Mesenchymal stem cell (in vitro differentiated cells and primary cell): Measurements from ENCODE around the gene MAD2L2.
A peak's percentile ranks its signal among the peaks of the same experiment; 100 is the strongest.

ENCODE experiments used
- DNase-seq: peaks from one replicate; pipeline ENCODE4 v3.0.0-alpha.2; 2013
- H2AFZ ChIP-seq: one replicate; pipeline ENCODE4 v1.6.1; 2013; ENCODE audit warnings: low read depth, mild to moderate bottlenecking, control low read depth, inconsistent platforms, low read length, moderate library complexity
- H2AK5ac ChIP-seq: 2 replicates; pipeline ENCODE4 v1.6.1; 2013; ENCODE audit warnings: low read length, moderate library complexity, mild to moderate bottlenecking, inconsistent platforms; ENCODE audit not compliant: severe bottlenecking
- H2BK120ac ChIP-seq: one replicate; pipeline ENCODE4 v1.6.1; 2013; ENCODE audit warnings: low read depth, mild to moderate bottlenecking, inconsistent platforms, low read length, moderate library complexity
- H2BK12ac ChIP-seq, 2 experiments: one replicate each; pipeline ENCODE4 v1.6.1; 2013; ENCODE audit warnings: inconsistent platforms in 2 of 2, low read length in 2 of 2, mild to moderate bottlenecking in 2 of 2, moderate library complexity in 2 of 2, control low read depth in 1 of 2
- H2BK15ac ChIP-seq: one replicate; pipeline ENCODE4 v1.6.1; 2013; ENCODE audit warnings: mild to moderate bottlenecking, low read depth, inconsistent platforms; ENCODE audit not compliant: poor library complexity, severe bottlenecking
- H2BK5ac ChIP-seq: 2 replicates; pipeline ENCODE4 v1.6.1; 2013; ENCODE audit warnings: low read depth, mild to moderate bottlenecking, low read length, control low read depth, inconsistent platforms; ENCODE audit not compliant: poor library complexity, severe bottlenecking
- H3K14ac ChIP-seq, 2 experiments: one replicate each; pipeline ENCODE4 v1.6.1; 2013; ENCODE audit warnings: inconsistent platforms in 2 of 2, low read length in 2 of 2, control low read depth in 1 of 2, mild to moderate bottlenecking in 1 of 2, moderate library complexity in 1 of 2
- H3K18ac ChIP-seq, 2 experiments: one replicate each; pipeline ENCODE4 v1.6.1; 2013; ENCODE audit warnings: inconsistent platforms in 2 of 2, low read length in 2 of 2, control low read depth in 1 of 2, low read depth in 1 of 2, mild to moderate bottlenecking in 1 of 2
- H3K23ac ChIP-seq, 2 experiments: one replicate each; pipeline ENCODE4 v1.6.1; 2013; ENCODE audit warnings: inconsistent platforms in 2 of 2, low read length in 2 of 2, mild to moderate bottlenecking in 2 of 2, moderate library complexity in 2 of 2, control low read depth in 1 of 2
- H3K27ac ChIP-seq: 2 replicates; pipeline ENCODE4 v1.5.1; 2013; ENCODE audit warnings: mild to moderate bottlenecking, moderate library complexity, low read length, control low read depth, inconsistent platforms; ENCODE audit not compliant: poor library complexity, severe bottlenecking
- H3K27me3 ChIP-seq, 2 experiments: 2 replicates each; pipeline versions ENCODE4 v1.6.1 to v1.7.0; 2013; ENCODE audit warnings: low read length in 2 of 2, mild to moderate bottlenecking in 2 of 2, moderate library complexity in 2 of 2, control low read depth in 1 of 2, inconsistent platforms in 1 of 2; ENCODE audit not compliant: control insufficient read depth in 1 of 2, insufficient read depth in 1 of 2
- H3K36me3 ChIP-seq, 2 experiments: 2 replicates each; pipeline versions ENCODE4 v1.6.1 to v1.7.0; 2013; ENCODE audit warnings: low read length in 2 of 2, control low read depth in 1 of 2, inconsistent platforms in 1 of 2, low read depth in 1 of 2, mild to moderate bottlenecking in 1 of 2; ENCODE audit not compliant: insufficient read depth in 2 of 2, control insufficient read depth in 1 of 2
- H3K4ac ChIP-seq, 2 experiments: one replicate each; pipeline ENCODE4 v1.6.1; 2013; ENCODE audit warnings: inconsistent platforms in 2 of 2, low read length in 2 of 2, mild to moderate bottlenecking in 2 of 2, moderate library complexity in 2 of 2, control low read depth in 1 of 2, low read depth in 1 of 2
- H3K4me1 ChIP-seq: 2 replicates; pipeline ENCODE4 v1.6.1; 2013; ENCODE audit warnings: low read depth, low read length, control low read depth; ENCODE audit not compliant: control insufficient read depth, insufficient read depth
- H3K4me2 ChIP-seq: 2 replicates; pipeline ENCODE4 v1.6.1; 2013; ENCODE audit warnings: low read length, mild to moderate bottlenecking, inconsistent platforms; ENCODE audit not compliant: poor library complexity, severe bottlenecking
- H3K4me3 ChIP-seq, 2 experiments: 2 replicates each; pipeline versions ENCODE4 v1.5.1 to v1.7.0; 2013; ENCODE audit warnings: low read length in 2 of 2, mild to moderate bottlenecking in 2 of 2, control low read depth in 1 of 2, low read depth in 1 of 2; ENCODE audit not compliant: insufficient read depth in 1 of 2
- H3K79me1 ChIP-seq: replicated peaks from 2 replicates; pipeline ENCODE4 v1.6.1; 2013; ENCODE audit warnings: mild to moderate bottlenecking, control low read depth, low read length, inconsistent platforms; ENCODE audit not compliant: poor library complexity, severe bottlenecking
- H3K9ac ChIP-seq: 2 replicates; pipeline ENCODE4 v1.7.0; 2013; ENCODE audit warnings: mild to moderate bottlenecking, low read length, moderate library complexity
- H3K9me3 ChIP-seq: 2 replicates; pipeline ENCODE4 v1.7.0; 2013; ENCODE audit warnings: mild to moderate bottlenecking, low read length; ENCODE audit not compliant: control insufficient read depth
- H4K8ac ChIP-seq: one replicate; pipeline ENCODE4 v1.6.1; 2013; ENCODE audit warnings: inconsistent platforms, mild to moderate bottlenecking, low read length, moderate library complexity
- H4K91ac ChIP-seq: one replicate; pipeline ENCODE4 v1.6.1; 2013; ENCODE audit warnings: mild to moderate bottlenecking, low read length, inconsistent platforms
- WGBS: methylation state at CpG from one replicate; pipeline ENCODE4 v1.1.7; 2013; ENCODE audit warnings: mixed read lengths; 5-methylcytosine and 5-hydroxymethylcytosine counted together

The MAD2L2 gene

DNA sequence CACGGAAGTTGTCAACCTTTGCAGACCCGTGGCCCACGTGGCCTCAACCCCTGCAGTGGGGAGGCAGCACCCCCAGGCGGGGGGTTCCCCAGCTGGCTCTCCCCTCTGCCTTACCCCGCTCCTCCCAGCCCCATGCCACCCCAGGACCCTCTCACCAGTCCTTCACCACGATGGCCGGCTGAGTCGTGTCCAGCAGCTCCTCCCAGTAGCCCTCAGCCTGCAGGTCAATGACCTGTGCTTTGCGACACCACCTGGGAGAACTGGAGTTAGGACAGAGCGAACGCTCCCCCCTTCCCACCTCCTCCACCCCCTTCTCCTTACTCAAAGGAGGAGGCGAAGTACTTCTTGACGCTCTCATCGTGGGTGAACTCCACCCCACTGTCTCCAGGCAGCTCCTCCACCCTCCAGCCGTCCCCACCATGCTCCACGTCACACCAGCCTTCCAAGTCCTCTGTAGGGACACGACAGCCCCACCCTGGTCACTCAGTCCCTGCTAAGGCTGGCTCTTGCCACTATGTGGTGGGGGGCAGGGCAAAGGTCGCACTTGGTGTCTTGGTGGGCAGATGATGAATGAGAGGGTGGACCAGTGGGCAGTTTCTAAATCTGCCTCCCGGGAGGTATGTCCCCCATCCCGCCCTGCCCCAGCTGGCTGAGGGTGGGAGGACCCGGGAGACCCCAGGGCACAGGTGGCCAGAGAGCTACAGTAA is 31.2 kb downstream of the MAD2L2 start:
- H3K27ac ChIP-seq, result no peak overlapping the region
- peaks cover 28% of the 10 kb centered on the region for H3K4me1 ChIP-seq

DNA sequence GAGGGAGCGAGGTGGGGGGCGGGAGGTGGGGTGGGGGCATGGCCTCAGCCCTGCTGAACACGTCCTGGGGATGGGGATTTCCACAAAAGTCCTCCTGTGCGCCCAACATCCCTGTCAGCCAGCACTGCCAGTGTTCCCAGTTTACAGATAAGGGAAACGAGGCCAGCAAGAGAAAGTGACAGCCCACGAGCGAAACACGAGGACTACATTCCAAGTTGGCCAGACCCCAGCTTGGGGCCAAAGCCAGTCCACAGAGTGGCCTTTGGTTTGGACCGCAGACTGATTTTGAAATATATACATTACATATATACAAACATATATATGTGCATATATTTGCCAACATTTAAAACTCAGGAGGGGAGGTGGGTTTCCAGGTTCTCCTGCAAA is 31.7 kb downstream of the MAD2L2 start:
- no peak overlapping the region for H3K14ac ChIP-seq

More for the DNA sequence above, 31.2 kb downstream of the MAD2L2 start:
- Histone ChIP-seq H3K27me3 (peaks cover 11 to 55% of the 10 kb centered on the region in 2 experiments), H4K91ac (peak overlapping the region; percentile 29), H3K4me2 (peak overlapping the region; percentile 61), H2AK5ac (no peak overlapping the region), H3K23ac (no peak overlapping the region), H2BK12ac (no peak overlapping the region), H3K14ac (no peak overlapping the region), H4K8ac (peak overlapping the region; percentile 32), H3K79me1 (no peaks in the 10 kb centered on the region), H2BK120ac (no peak overlapping the region), H3K4ac (no peak overlapping the region), H2AFZ (no peak overlapping the region), H2BK15ac (no peak overlapping the region), H3K36me3 (peaks cover 0 to 8% of the 10 kb centered on the region in 2 experiments), H2BK5ac (no peak overlapping the region), H3K9me3 (no peaks in the 10 kb centered on the region), H3K4me3 (peak overlapping the region in 1 of 2 experiments; percentile 51), H3K18ac (no peak overlapping the region), H3K9ac (no peak overlapping the region)
- 76% methylated on average over 21 of the region's 21 CpGs for WGBS
- no peak for DNase-seq

DNA sequence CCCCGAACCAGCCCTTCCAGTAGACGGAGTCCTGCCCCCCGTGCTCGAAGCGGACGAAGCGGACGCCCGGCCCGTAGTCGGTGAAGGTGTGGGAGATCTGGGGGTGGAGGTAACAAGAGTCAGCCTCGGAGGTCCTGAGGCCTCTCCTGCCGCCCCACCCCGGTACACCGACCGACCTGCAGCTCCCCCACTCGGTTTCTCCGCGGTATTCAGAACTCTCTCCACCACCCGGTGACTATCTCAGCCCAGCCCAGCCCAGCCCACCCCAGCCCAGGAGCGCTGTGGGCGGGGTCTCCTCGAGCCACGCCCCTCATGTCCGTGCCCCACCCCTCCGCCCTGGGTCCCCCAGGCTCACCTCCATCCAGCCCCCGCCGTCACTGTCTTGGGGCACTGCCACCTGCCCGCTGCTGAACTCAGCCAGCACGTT is 32.2 kb downstream of the MAD2L2 start:
- Histone ChIP-seq H3K36me3 (peaks cover 0 to 8% of the 10 kb centered on the region in 2 experiments), H2BK15ac (no peak overlapping the region), H2BK5ac (no peak overlapping the region), H3K4me2 (no peak overlapping the region), H3K9ac (no peak overlapping the region), H3K4me1 (peaks cover 24% of the 10 kb centered on the region), H3K9me3 (no peaks in the 10 kb centered on the region), H3K14ac (no peak overlapping the region), H3K27ac (no peak overlapping the region), H3K27me3 (peaks cover 11 to 55% of the 10 kb centered on the region in 2 experiments), H4K91ac (no peak overlapping the region), H2BK12ac (no peak overlapping the region), H3K18ac (no peak overlapping the region), H4K8ac (no peak overlapping the region), H3K4ac (no peak overlapping the region), H2BK120ac (no peak overlapping the region), H3K4me3 (no peak overlapping the region), H2AFZ (no peak overlapping the region), H3K79me1 (no peaks in the 10 kb centered on the region), H3K23ac (no peak overlapping the region), H2AK5ac (no peak overlapping the region)
- 33% methylated on average over 20 of the region's 30 CpGs for WGBS
- DNase-seq, result no peak

More for the DNA sequence above, 31.7 kb downstream of the MAD2L2 start:
- Histone ChIP-seq H2AK5ac (no peak overlapping the region), H3K18ac (no peak overlapping the region), H2BK5ac (no peak overlapping the region), H2BK15ac (no peak overlapping the region), H3K9ac (no peak overlapping the region), H3K36me3 (peaks cover 0 to 8% of the 10 kb centered on the region in 2 experiments), H3K4me2 (no peak overlapping the region), H4K8ac (no peak overlapping the region), H4K91ac (no peak overlapping the region), H3K4me1 (peaks cover 28% of the 10 kb centered on the region), H2AFZ (no peak overlapping the region), H3K4ac (no peak overlapping the region), H2BK120ac (no peak overlapping the region), H3K9me3 (no peaks in the 10 kb centered on the region), H3K4me3 (no peak overlapping the region), H3K79me1 (no peaks in the 10 kb centered on the region), H3K23ac (no peak overlapping the region), H3K27ac (no peak overlapping the region), H2BK12ac (no peak overlapping the region), H3K27me3 (peaks cover 11 to 55% of the 10 kb centered on the region in 2 experiments)
- DNase-seq, result no peak
- 52% methylated on average over 8 of the region's 9 CpGs for WGBS

DNA sequence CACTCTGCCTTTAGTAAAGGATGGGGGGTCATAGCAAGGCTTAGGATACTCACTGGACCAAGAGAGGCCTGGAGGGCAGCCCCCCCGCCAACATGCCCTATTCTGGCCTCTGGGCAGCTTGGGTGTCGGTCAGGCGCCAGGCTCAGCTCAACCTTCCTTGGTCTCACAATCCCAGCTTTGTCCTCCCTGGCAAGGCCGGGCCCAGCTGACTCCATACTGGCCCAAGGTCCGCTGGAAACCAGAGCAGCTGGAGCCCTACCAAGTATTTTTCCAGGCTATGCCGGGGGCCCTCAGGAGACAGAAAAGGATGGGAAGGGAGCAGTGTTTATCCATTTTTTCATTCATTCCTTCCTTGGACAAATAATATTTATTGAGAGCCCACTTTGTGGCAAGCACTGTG is 32.9 kb downstream of the MAD2L2 start:
- H3K36me3 ChIP-seq, result peaks cover 0 to 8% of the 10 kb centered on the region in 2 experiments
- H3K27ac ChIP-seq, result no peak overlapping the region
- no peak overlapping the region for H3K4me2 ChIP-seq
- H3K4ac ChIP-seq, result no peak overlapping the region
- H2BK5ac ChIP-seq, result no peak overlapping the region
- peaks cover 11 to 60% of the 10 kb centered on the region in 2 experiments for H3K27me3 ChIP-seq
- no peak overlapping the region for H3K4me3 ChIP-seq
- H4K8ac ChIP-seq, result no peak overlapping the region
- no peak overlapping the region for H3K18ac ChIP-seq
- no peak overlapping the region for H2BK15ac ChIP-seq
- H3K79me1 ChIP-seq, result no peaks in the 10 kb centered on the region
- H2AK5ac ChIP-seq, result no peak overlapping the region
- DNase-seq, result no peak
- H2AFZ ChIP-seq, result no peak overlapping the region
- WGBS, result 82% methylated on average over 6 of the region's 6 CpGs
- no peaks in the 10 kb centered on the region for H3K9me3 ChIP-seq
- H3K23ac ChIP-seq, result no peak overlapping the region
- peaks cover 17% of the 10 kb centered on the region for H3K4me1 ChIP-seq
- H2BK120ac ChIP-seq, result no peak overlapping the region
- no peak overlapping the region for H3K9ac ChIP-seq
- no peak overlapping the region for H3K14ac ChIP-seq
- H2BK12ac ChIP-seq, result no peak overlapping the region
- no peak overlapping the region for H4K91ac ChIP-seq
